K562 (cell line): Measurements from ENCODE around the gene ASF1B. TPM values are rescaled to one million over a fixed set of nuclear protein-coding genes. Genes with fewer than 3 reads are reported as not detected.

Experiments
- MECOM ChIP-seq: fragments of 250-450 bp; sonication (Bioruptor Pico); IDR thresholded peaks from 2 replicates; pipeline ENCODE4 v1.8.0; 2022; ENCODE audit warnings: inconsistent platforms
- NEUROD1 ChIP-seq: fragments of 150-350 bp; IDR thresholded peaks from 2 replicates; pipeline ENCODE4 v1.6.1; 2014; ENCODE audit warnings: borderline replicate concordance, low read length, low read depth; ENCODE audit not compliant: partially characterized antibody
- NFIX ChIP-seq: fragments of 250-450 bp; sonication (Bioruptor Pico); IDR thresholded peaks from 2 replicates; pipeline ENCODE4 v1.4.0; 2020; ENCODE audit warnings: low read depth, mild to moderate bottlenecking, moderate library complexity
- POLR2AphosphoS5 ChIP-seq: IDR thresholded peaks from 2 replicates; pipeline ENCODE4 v1.6.1; 2011; ENCODE audit warnings: mild to moderate bottlenecking, low read depth, low read length, moderate library complexity; ENCODE audit not compliant: control insufficient read depth, insufficient read depth
- RBM34 ChIP-seq: fragments of 200-400 bp; formaldehyde crosslinking; IDR thresholded peaks from 2 replicates; pipeline ENCODE4 v1.6.1; 2018; ENCODE audit warnings: low read length, borderline replicate concordance; ENCODE audit not compliant: insufficient read depth
- RUNX1 ChIP-seq: sonication (generic); IDR thresholded peaks from 2 replicates; pipeline ENCODE4 v1.6.1; 2016; ENCODE audit warnings: antibody characterized with exemption, low read depth
- SREBF1 ChIP-seq: fragments of 150-350 bp; IDR thresholded peaks from 2 replicates; pipeline ENCODE4 v1.6.1; 2014; ENCODE audit warnings: antibody characterized with exemption, low read depth, low read length, borderline replicate concordance
- YY1 ChIP-seq, 3 experiments: IDR thresholded peaks; 2 replicates each; pipeline ENCODE4 v1.6.1; 2011; ENCODE audit warnings: low read length in 2 of 3, mild to moderate bottlenecking in 2 of 3, moderate library complexity in 2 of 3, borderline replicate concordance in 1 of 3, control low read depth in 1 of 3, low read depth in 1 of 3; ENCODE audit not compliant: insufficient read depth in 3 of 3, insufficient replicate concordance in 2 of 3, control insufficient read depth in 1 of 3, insufficient read length in 1 of 3; ENCODE audit errors: extremely low read depth in 1 of 3
- ZNF197 ChIP-seq: fragments of 200-800 bp; sonication (Bioruptor generic); IDR thresholded peaks from 2 replicates; pipeline ENCODE4 v1.6.1; 2016; ENCODE audit warnings: low read depth, missing genetic modification characterization, missing compliant biosample characterization
- ZNF436 ChIP-seq: fragments of 250-450, 450-650 bp; sonication (Bioruptor Pico); formaldehyde crosslinking; IDR thresholded peaks from 2 replicates; pipeline ENCODE4 v1.7.0; 2020; ENCODE audit warnings: mild to moderate bottlenecking
- polyA plus RNA-seq, 8 experiments: library from polyadenylated mRNA; depleted of rRNA in 4 of 8; stranded (reverse) in 5 of 8; unstranded in 3 of 8; fragments of >200 nt; fragmentation: Nextera tagmentation in 2 of 8; fragmentation: Illumina TruSeq in 1 of 8; extraction: Ambion mirVana in 2 of 8; extraction: Trizol in 1 of 8; gene quantifications; 2 replicates each; pipeline versions ENCODE4 v1.2.1 to v1.2.3, GENCODE V29; 2011 to 2014; ENCODE audit warnings: inconsistent platforms in 1 of 8, missing spikeins in 1 of 8
- total RNA-seq, 7 experiments: library from RNA; depleted of rRNA in 6 of 7; stranded (reverse); fragments of >200 nt in 6 of 7; fragmentation: Illumina TruSeq in 2 of 7; extraction: Trizol in 2 of 7; gene quantifications; 2 replicates each; pipeline versions ENCODE4 v1.2.1 to v1.2.3, GENCODE V29; 2011 to 2021; ENCODE audit warnings: low replicate concordance in 1 of 7
- TF ChIP-seq, protein P1 (sequence below): fragments of 450-650 bp; IDR thresholded peaks from 2 replicates; pipeline ENCODE4 v1.6.1; 2016; ENCODE audit warnings: antibody characterized with exemption
- TF ChIP-seq, protein P2 (sequence below): fragments of 450-650 bp; IDR thresholded peaks from 2 replicates; pipeline ENCODE4 v1.6.1; 2016; ENCODE audit warnings: low read depth, mild to moderate bottlenecking, moderate library complexity
- TF ChIP-seq, protein P3 (sequence below): fragments of 250-450 bp; sonication (Bioruptor Pico); IDR thresholded peaks from 2 replicates; pipeline ENCODE4 v1.4.0; 2020; ENCODE audit warnings: mild to moderate bottlenecking
- TF ChIP-seq, protein P4 (sequence below), 2 experiments: fragments of 150-350 bp in 1 of 2; IDR thresholded peaks; 2 replicates each; pipeline ENCODE4 v1.6.1; 2012 to 2016; ENCODE audit warnings: low read depth in 2 of 2, low read length in 2 of 2, mild to moderate bottlenecking in 1 of 2, moderate library complexity in 1 of 2
- TF ChIP-seq, protein P5 (sequence below), 2 experiments: IDR thresholded peaks in 1 of 2; conservative IDR thresholded peaks in 1 of 2; 2 replicates each; pipeline ENCODE4 v1.6.1; 2016; ENCODE audit warnings: low read depth in 2 of 2, mild to moderate bottlenecking in 1 of 2, missing compliant biosample characterization in 1 of 2, missing genetic modification characterization in 1 of 2, moderate library complexity in 1 of 2

The ASF1B gene
- total and polyA plus RNA-seq, 9 of the 15 experiments (the other 6 are each of a cell fraction or from before 2014, with no cell fraction given) = 6.0 to 69.4 (median 53.3) TPM

DNA sequence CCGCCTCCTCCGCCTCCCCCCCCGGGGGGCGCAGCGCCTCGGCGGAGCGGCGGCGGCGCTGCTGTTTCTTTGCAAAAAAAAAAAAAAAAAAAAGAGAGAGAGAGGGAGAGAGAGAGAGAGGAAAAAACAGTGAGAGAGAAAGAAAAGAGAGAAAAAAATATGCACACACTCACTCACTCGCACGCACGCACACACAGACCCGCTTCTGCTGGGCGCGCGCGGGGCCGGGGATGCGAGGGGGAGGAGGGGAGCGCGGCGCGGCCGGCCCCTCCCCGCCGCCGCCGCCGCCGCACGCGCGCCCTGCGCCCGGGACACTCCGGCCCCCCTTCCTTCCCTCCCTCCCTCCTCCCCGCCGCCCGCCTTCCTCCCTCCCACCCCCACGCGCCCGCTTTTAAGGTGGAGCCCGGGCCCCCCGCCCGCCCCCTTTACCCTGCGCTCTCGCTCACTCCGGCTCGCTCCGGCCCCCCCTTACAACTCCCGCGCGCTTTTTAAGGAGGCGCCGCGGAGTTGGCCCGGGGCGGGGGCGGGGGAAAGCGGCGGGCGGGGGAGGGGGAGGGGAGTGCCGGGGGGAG lies 45.8 kb downstream of the ASF1B start, which contains the start of gene SAMD1 (continued):
- TF ChIP-seq YY1 (IDR thresholded peaks at IDR 0.05; ENCODE audit: borderline replicate concordance in 1 of 3, control insufficient read depth in 1 of 3, extremely low read depth in 1 of 3, insufficient read depth in 3 of 3, insufficient read length in 1 of 3, insufficient replicate concordance in 2 of 3, low read depth in 1 of 3, low read length in 2 of 3) (peak in 1 of 3 experiments; percentile 4), SREBF1 (no peak), RBM34 (no peak), NEUROD1 (peak; percentile 12), POLR2AphosphoS5 (no peak), ZNF197 (CRISPR knock-in tag) (0 out of 2 replicates have a peak, but pooled peaks have one; percentile 12), MECOM (CRISPR knock-in tag) (no peak), NFIX (CRISPR knock-in tag) (no peak), ZNF436 (CRISPR knock-in tag) (no peak), RUNX1 (no peak)
- TF ChIP-seq, protein P1, sequence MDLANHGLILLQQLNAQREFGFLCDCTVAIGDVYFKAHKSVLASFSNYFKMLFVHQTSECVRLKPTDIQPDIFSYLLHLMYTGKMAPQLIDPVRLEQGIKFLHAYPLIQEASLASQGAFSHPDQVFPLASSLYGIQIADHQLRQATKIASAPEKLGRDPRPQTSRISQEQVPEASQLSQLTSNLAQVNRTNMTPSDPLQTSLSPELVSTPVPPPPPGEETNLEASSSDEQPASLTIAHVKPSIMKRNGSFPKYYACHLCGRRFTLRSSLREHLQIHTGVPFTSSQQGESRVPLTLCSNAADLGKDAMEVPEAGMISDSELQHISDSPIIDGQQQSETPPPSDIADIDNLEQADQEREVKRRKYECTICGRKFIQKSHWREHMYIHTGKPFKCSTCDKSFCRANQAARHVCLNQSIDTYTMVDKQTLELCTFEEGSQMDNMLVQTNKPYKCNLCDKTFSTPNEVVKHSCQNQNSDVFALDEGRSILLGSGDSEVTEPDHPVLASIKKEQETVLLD = no peak
- TF ChIP-seq, protein P2, sequence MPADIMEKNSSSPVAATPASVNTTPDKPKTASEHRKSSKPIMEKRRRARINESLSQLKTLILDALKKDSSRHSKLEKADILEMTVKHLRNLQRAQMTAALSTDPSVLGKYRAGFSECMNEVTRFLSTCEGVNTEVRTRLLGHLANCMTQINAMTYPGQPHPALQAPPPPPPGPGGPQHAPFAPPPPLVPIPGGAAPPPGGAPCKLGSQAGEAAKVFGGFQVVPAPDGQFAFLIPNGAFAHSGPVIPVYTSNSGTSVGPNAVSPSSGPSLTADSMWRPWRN = no peak
- TF ChIP-seq, protein P3, sequence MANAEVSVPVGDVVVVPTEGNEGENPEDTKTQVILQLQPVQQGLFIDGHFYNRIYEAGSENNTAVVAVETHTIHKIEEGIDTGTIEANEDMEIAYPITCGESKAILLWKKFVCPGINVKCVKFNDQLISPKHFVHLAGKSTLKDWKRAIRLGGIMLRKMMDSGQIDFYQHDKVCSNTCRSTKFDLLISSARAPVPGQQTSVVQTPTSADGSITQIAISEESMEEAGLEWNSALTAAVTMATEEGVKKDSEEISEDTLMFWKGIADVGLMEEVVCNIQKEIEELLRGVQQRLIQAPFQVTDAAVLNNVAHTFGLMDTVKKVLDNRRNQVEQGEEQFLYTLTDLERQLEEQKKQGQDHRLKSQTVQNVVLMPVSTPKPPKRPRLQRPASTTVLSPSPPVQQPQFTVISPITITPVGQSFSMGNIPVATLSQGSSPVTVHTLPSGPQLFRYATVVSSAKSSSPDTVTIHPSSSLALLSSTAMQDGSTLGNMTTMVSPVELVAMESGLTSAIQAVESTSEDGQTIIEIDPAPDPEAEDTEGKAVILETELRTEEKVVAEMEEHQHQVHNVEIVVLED (CRISPR knock-in tag) = peak; percentile 39; the same call in 1 of the 2 replicates
- TF ChIP-seq, protein P4, sequence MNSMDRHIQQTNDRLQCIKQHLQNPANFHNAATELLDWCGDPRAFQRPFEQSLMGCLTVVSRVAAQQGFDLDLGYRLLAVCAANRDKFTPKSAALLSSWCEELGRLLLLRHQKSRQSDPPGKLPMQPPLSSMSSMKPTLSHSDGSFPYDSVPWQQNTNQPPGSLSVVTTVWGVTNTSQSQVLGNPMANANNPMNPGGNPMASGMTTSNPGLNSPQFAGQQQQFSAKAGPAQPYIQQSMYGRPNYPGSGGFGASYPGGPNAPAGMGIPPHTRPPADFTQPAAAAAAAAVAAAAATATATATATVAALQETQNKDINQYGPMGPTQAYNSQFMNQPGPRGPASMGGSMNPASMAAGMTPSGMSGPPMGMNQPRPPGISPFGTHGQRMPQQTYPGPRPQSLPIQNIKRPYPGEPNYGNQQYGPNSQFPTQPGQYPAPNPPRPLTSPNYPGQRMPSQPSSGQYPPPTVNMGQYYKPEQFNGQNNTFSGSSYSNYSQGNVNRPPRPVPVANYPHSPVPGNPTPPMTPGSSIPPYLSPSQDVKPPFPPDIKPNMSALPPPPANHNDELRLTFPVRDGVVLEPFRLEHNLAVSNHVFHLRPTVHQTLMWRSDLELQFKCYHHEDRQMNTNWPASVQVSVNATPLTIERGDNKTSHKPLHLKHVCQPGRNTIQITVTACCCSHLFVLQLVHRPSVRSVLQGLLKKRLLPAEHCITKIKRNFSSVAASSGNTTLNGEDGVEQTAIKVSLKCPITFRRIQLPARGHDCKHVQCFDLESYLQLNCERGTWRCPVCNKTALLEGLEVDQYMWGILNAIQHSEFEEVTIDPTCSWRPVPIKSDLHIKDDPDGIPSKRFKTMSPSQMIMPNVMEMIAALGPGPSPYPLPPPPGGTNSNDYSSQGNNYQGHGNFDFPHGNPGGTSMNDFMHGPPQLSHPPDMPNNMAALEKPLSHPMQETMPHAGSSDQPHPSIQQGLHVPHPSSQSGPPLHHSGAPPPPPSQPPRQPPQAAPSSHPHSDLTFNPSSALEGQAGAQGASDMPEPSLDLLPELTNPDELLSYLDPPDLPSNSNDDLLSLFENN (IDR thresholded peaks at IDR 0.05; ENCODE audit: low read depth in 2 of 2, low read length in 2 of 2) = no peak
- TF ChIP-seq, protein P5, sequence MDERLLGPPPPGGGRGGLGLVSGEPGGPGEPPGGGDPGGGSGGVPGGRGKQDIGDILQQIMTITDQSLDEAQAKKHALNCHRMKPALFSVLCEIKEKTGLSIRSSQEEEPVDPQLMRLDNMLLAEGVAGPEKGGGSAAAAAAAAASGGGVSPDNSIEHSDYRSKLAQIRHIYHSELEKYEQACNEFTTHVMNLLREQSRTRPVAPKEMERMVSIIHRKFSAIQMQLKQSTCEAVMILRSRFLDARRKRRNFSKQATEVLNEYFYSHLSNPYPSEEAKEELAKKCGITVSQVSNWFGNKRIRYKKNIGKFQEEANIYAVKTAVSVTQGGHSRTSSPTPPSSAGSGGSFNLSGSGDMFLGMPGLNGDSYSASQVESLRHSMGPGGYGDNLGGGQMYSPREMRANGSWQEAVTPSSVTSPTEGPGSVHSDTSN (CRISPR knock-in tag; IDR thresholded peaks at IDR 0.05; ENCODE audit: low read depth) = no peak
- TF ChIP-seq, protein P5 (tag; conservative IDR thresholded peaks at IDR 0.05; ENCODE audit: low read depth) = no peak
